CD4-positive, alpha-beta T cell treated with Interleukin-15 for 1 hour (primary cell): Measurements from ENCODE around the gene PHOSPHO2.
A peak's percentile ranks its signal among the peaks of the same experiment; 100 is the strongest.

Experiments used
- DNase-seq: peaks from one replicate; pipeline ENCODE4 v3.0.0-alpha.2; 2020

The PHOSPHO2 gene

DNA sequence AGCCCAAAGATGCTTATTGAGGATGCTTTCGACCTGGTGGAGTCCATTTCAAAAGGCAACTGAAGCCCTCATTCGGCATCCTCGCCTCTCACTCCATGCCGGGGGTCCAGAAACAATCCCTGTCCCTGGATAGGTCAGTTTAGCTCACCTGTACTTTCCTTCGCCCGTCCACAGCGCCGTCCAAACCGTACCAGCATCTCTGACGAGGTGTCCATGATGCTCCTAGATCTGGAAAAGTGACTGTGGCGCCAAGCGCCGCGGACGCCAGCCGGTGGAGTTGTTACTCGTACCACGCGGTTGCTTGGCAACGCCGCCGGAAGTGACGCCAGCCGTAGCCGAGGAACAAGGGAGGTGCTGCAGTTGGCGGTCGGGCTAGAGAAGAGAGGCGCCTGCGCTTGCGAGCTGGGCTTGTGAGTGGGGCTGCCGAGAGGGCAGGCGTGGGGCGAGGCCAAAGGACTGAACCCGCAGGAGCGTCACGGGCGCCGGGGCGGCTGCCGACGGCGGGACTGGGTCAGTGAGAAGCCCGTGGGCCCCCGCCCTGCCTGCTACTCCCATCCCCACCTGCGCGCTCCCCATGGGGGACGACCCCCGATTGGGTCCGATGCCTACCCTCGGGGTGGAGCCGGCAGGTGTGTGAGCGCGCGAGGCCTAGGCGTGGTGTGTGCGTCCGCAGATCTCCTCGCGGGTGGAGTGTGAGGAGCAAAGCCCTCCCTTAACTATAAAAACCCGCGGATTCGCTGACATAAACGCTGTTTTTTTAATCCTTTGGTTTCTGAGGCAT lies at the start of gene PHOSPHO2, which contains the start of gene CFAP210:
PHOSPHO2 (plus strand) TSS at position 357 of the 781 bp plus-strand sequence. CDS start 6,503 bp downstream, outside the sequence.
CFAP210 (minus strand) TSS at position 293 of the 781 bp plus-strand sequence; CDS start at position 215, 78 bp downstream.
- DNase-seq, result peak; percentile 99

DNA sequence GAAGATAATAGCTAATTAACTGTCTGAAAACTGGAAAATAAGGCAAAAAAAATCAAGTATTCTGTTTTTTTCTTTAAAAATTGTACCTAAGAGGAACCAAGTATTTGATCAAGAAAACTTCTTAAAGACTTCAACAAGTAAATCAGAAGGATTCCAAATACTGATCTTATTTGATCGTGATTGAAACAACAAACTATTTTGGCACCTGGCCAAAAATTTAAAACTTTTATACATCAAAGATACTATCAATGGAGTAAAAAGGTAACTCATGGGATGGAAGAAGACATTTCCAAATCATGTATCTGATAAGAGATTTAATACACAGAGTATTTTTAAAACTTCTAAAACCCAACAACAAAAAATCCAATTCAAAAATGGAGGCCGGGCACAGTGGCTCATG lies 46.8 kb upstream of the PHOSPHO2 start:
- DNase-seq, result no peak

- DNase-seq, result no peak
Measured at GRCh38 chr2:169649278-169649677, 45.0 kb upstream of the PHOSPHO2 start.

DNA sequence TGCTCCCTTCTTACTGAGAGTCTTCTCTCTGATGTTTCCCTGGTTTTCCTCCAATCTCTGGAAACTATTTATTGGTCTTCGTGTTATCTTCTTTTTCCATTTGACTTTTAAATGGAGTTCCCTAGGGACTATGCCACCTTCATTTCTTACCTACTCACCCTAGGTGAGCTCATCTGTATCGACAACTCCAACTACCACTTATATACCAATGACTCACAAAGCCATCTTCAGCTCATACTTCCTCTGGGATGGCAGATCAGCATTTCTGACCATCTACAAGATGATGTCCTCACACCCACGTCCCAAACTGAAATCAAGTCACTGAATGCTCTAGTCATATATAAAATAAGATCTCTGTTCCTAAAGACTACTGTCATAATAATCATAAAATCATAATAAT lies 40.6 kb upstream of the PHOSPHO2 start:
- no peak for DNase-seq

GRCh38 chr2:169656164-169656563 lies 38.1 kb upstream of the PHOSPHO2 start:
- DNase-seq, result no peak

- DNase-seq, result no peak
Measured at GRCh38 chr2:169658877-169659276, 35.4 kb upstream of the PHOSPHO2 start.

GRCh38 chr2:169659320-169659719 lies 34.9 kb upstream of the PHOSPHO2 start:
- no peak for DNase-seq

- DNase-seq, result no peak
Measured at GRCh38 chr2:169661265-169661664, 33.0 kb upstream of the PHOSPHO2 start.

- DNase-seq, result no peak
Measured at GRCh38 chr2:169662744-169663143, 31.5 kb upstream of the PHOSPHO2 start.

DNA sequence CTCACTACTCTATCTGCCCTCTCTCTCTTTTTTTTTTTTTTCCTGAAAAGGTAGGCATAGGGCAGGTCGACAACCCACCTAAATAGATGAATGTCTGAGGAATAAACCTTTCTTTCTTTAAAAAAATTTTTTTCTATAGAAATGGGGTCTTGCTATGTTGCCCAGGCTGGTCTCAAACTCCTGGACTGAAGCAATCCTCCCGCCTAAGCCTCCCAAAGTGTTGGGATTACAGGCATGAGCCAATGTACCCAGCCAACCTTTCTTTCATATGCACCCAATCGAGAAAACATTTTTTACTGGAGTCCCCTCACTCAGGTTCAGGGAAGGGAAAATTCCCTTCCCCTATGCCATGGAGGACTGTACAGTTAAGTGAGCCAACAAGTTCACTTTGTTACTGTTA lies 31.0 kb upstream of the PHOSPHO2 start:
- no peak for DNase-seq

- no peak for DNase-seq
Measured at GRCh38 chr2:169664600-169664977, 29.7 kb upstream of the PHOSPHO2 start.

DNA sequence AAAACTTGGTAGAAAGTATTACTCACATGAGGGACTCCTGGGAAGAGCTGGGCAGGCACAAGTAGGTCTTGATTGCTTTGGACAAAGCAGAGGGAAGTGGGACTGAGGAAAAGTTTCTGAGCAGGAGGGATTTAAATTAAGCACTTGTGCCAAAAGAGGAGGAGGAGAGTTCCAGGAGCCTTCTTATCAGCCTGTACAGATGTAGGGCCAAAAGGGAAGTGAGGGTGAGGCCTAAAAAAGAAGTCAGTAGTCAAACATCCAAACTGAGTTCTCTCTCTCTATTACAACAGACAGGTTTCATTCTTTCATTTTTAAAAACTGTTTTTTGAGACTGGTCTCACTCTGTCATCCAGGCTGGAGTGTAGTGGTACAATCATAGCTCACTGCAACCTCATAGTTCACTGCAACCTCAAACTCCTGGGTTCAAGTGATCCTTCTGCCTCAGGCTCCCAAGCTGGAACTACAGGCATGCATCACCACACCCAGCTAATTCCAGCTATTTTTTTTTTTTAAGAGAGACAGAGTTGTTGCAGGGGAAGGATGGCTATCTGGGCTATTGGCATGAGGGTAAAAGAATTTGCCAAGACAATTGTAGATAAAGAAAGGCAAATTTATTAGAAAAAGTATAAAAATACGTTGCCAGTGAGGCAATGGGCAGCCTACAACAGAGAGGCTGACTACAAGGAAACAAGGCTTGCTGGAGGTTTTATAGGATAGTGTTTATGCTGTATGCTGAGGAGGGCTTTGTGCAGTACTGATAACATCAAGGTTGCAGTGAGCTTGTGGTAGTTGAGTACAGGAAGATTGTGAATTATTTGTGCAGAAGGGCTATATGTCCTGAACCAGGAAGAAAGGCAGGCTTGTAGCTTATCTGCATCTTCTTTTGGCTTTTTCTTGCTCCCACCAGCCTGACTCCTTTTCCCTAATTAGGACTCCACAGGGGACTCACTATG lies 29.0 kb upstream of the PHOSPHO2 start:
- no peak for DNase-seq

- DNase-seq, result no peak
Measured at GRCh38 chr2:169667583-169667982, 26.7 kb upstream of the PHOSPHO2 start.

DNA sequence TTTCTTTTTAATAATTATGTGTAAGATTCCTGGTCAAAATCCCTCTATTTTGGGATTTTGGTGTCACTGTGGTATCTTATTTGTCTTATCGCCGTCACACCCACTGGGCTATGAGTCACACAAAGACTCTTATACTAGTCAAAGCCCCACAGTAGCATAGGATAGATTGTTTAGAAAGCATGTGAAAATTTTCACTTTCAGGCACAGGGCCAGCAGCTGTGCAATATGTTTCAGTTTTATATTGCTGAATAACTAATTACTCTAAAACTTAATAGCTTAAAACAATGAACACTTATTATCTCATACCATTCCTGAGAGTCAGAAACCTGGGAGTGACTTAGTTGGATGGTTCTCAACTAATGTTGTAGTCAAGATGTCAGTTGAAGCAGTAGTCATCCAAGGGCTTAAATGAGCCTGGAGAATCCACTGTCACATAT lies 24.0 kb upstream of the PHOSPHO2 start:
- DNase-seq, result no peak

DNA sequence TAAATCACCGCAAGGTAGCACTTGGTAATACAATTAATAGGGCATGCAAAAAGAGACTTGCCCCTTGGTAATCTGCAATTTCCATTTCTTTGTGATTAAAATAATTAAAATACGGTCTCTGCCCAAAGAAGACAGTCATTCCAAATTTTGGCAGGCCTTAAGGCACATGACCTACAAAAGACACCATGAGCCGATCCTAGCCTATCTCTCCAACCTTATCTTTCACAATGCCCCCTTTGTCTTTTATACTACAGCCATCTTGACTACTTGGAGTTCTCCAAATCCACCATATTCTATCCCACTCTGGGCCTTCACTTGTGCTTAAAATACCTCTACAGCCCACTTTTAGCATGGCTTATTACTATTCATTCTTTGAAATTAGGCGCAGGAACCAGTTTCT lies 23.3 kb upstream of the PHOSPHO2 start:
- no peak for DNase-seq

DNA sequence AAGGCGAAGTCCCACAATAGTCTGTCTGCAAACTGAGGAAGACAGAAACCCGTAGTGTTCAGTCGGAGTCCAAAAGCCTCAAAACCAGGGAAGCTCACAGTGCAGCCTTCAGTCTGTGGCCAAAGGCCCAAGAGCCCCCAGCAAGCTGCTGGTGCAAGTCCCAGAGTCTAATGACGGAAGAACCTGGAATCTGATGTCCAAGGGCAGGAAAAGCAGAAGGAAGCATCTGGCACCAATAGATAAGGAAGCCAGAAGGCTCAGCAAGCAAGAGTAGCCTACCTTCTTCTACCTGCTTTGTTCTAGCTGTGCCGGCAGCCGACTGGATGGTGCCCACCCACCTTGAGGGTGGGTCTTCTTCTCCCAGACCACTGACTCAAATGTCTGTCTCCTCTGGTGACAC lies 21.9 kb upstream of the PHOSPHO2 start:
- DNase-seq, result no peak

GRCh38 chr2:169673106-169673505 lies 21.2 kb upstream of the PHOSPHO2 start:
- DNase-seq, result no peak

GRCh38 chr2:169673921-169674320 lies 20.3 kb upstream of the PHOSPHO2 start:
- no peak for DNase-seq

DNA sequence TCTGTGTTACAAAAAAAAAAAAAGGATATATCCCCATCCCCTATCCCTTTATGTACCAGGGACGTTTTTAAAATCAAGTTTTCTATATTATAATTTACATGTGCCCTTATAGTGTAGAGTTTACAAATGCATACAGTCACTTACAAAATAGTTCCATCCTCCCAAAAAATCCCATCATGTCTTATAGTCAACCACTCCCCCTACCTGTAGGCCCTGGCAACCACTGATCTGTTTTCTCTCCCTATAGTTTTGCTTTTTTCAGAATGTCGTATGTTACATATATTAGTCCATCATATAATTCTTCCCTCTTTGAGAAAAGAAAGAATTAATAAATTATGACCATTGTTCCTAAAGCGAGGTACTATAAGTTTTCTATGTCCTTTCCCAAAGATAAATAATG lies 17.9 kb upstream of the PHOSPHO2 start:
- no peak for DNase-seq

- no peak for DNase-seq
Measured at GRCh38 chr2:169676850-169677249, 17.4 kb upstream of the PHOSPHO2 start.

- no peak for DNase-seq
Measured at GRCh38 chr2:169683054-169683424, 11.2 kb upstream of the PHOSPHO2 start.

DNA sequence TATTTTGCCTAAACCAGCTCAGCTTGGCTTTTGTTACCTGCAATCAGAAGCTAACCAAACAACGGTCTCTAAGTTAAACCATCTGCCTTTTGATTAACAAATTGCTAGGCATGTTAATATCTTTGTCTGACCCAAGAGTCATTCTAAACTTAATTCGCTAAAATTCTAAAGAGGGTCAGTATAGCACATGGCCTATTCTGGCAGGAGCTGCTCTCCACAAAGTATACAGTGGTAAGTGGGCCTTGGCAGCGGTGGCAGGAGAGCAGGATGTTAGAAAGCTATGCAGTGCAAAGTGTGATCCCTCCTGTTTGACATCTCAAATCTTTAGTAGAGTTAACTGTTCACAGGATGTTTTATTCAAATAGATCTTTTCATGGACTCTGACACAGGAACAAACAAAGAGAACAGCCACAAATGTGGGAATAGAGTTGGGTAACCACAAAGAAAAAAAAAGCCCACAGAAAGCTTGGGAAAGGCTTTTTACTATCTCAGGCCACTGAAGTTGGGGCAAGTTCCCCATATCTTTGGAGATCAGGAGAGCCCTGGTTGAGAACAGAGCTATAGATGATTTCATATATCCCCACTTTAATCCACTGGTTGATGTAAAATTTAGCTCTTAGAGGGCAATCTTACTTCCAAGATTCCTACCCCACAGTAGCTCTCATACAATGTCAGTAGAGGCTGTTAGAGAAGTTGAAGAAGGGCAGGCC lies 10.7 kb upstream of the PHOSPHO2 start:
- no peak for DNase-seq

DNA sequence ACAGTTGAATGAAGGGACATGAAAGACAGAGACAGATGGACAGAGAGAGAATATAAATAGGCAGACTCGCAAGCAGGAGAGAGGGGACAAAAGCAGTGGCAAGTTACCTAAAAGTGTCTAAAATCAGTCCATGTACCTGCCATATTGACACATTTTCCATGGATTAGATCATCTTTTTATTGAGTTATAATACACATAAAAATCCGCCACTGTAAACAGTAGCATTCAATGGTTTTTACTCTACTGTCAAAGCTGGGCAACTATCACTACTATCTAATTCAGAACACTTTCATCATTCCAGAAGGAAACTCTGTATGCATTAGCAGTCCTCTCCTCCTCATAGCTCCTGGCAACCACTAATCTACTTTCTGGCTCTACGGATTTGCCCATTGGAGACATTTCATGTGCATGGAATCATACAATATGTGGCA lies 10.1 kb upstream of the PHOSPHO2 start:
- DNase-seq, result no peak
